GM12878 (cell line): ENCODE results near the gene MTFP1. TPM values are rescaled to one million over a fixed set of nuclear protein-coding genes. Genes with fewer than 3 reads are reported as not detected.
"Not testable (repeated sequence)": the region's sequence is repeated elsewhere in the genome, so short reads cannot be mapped to it uniquely, and the experiment has no call there.

ENCODE experiments used
- ATAC-seq: fragments of 200-7000 bp; cut with Tn5 transposase; 3 replicates; pipeline ENCODE4 v1.9.1; 2020; ENCODE audit warnings: mild to moderate bottlenecking, moderate library complexity
- BruUV-seq: library from RNA; stranded (reverse); fragments of 400-500 nt; replicated peaks from 2 replicates; lab custom pipeline; 2021; lab: Mats Ljungman, UMichigan
- CTCF ChIA-PET: fragments of 300-600 bp; sonication (Branson Sonifier 250); formaldehyde crosslinking; extraction: SDS; loops from one replicate; lab custom pipeline; 2021; ENCODE audit warnings: inconsistent platforms; lab: Yijun Ruan, JAX
- POLR2A ChIA-PET: fragments of 350-600 bp; formaldehyde crosslinking; extraction: SDS; loops from one replicate; lab custom pipeline; 2021; ENCODE audit warnings: inconsistent platforms; lab: Charles Lee
- RAD21 ChIA-PET: fragments of 300-600 bp; sonication (Branson Sonifier 250); formaldehyde crosslinking; loops from one replicate; lab custom pipeline; 2023; ENCODE audit warnings: antibody characterized with exemption; ENCODE audit not compliant: unreplicated experiment; lab: Charles Lee
- SMC1A ChIA-PET: fragments of 300-600 bp; sonication (Branson Sonifier 250); formaldehyde crosslinking; loops from one replicate; lab custom pipeline; 2023; ENCODE audit not compliant: unreplicated experiment, uncharacterized antibody; lab: Charles Lee
- DNase-seq: peaks from one replicate; pipeline ENCODE4 v3.0.0-alpha.2; 2011; ENCODE audit warnings: low read depth, low spot score
- FAIRE-seq: peaks from 3 replicates; lab custom pipeline; 2011; peaks lifted over from hg19 to GRCh38; lab: Jason Lieb, UNC
- H2AFZ ChIP-seq: 2 replicates; pipeline ENCODE4 v1.6.0; 2011; ENCODE audit warnings: low read depth, low read length, control low read depth; ENCODE audit not compliant: control insufficient read depth
- H3K27ac ChIP-seq: 2 replicates; pipeline ENCODE4 v1.5.1; 2011; ENCODE audit warnings: control low read depth; ENCODE audit not compliant: control insufficient read depth, insufficient read depth
- H3K27me3 ChIP-seq, 2 experiments: replicated peaks in 1 of 2; 2 replicates each; pipeline versions ENCODE4 v1.6.0 to v1.6.1; 2011; ENCODE audit warnings: low read length in 1 of 2; ENCODE audit not compliant: control insufficient read depth in 2 of 2, insufficient read depth in 2 of 2
- H3K36me3 ChIP-seq, 2 experiments: 2 replicates each; pipeline ENCODE4 v1.5.1; 2011; ENCODE audit warnings: low read length in 1 of 2; ENCODE audit not compliant: control insufficient read depth in 2 of 2, insufficient read depth in 2 of 2
- H3K4me1 ChIP-seq: 2 replicates; pipeline ENCODE4 v1.6.1; 2011; ENCODE audit warnings: mild to moderate bottlenecking, low read length, moderate library complexity, mixed read lengths; ENCODE audit not compliant: control insufficient read depth, insufficient read depth
- H3K4me2 ChIP-seq: 2 replicates; pipeline ENCODE4 v1.6.0; 2011; ENCODE audit warnings: control low read depth; ENCODE audit not compliant: control insufficient read depth, insufficient read depth
- H3K4me3 ChIP-seq: fragments of 200-600 bp; sonication (generic); 2 replicates; pipeline ENCODE4 v1.5.1; 2016
- H3K79me2 ChIP-seq: 2 replicates; pipeline ENCODE4 v1.6.0; 2011; ENCODE audit warnings: low read length; ENCODE audit not compliant: control insufficient read depth, insufficient read depth
- H3K9ac ChIP-seq: 2 replicates; pipeline ENCODE4 v1.8.0; 2011; ENCODE audit warnings: low read length, control low read depth, mixed read lengths; ENCODE audit not compliant: control insufficient read depth, insufficient read depth
- H3K9me3 ChIP-seq: replicated peaks from 3 replicates; pipeline ENCODE4 v1.5.1; 2011; ENCODE audit warnings: mild to moderate bottlenecking, low read length; ENCODE audit not compliant: control insufficient read depth, insufficient read depth
- H4K20me1 ChIP-seq: 2 replicates; pipeline ENCODE4 v1.6.0; 2011; ENCODE audit not compliant: control insufficient read depth, insufficient read depth
- EGR1 ChIP-seq, 2 experiments: IDR thresholded peaks; 1 replicate in 1 of 2; 2 replicates in 1 of 2; pipeline ENCODE4 v1.6.1; 2011 to 2012; ENCODE audit warnings: low read depth in 2 of 2, low read length in 2 of 2, borderline replicate concordance in 1 of 2, mild to moderate bottlenecking in 1 of 2, moderate library complexity in 1 of 2
- MYB ChIP-seq: fragments of 150-350 bp; IDR thresholded peaks from 2 replicates; pipeline ENCODE4 v1.6.1; 2014; ENCODE audit warnings: mild to moderate bottlenecking, low read depth, low read length, borderline replicate concordance
- WGBS: methylation state at CpG from one replicate; pipeline ENCODE4 v1.1.6; 2016; ENCODE audit warnings: low lambda C conversion rate; ENCODE audit not compliant: insufficient replicate concordance, insufficient coverage; ENCODE audit errors: missing lambda C conversion rate; 5-methylcytosine and 5-hydroxymethylcytosine counted together
- in situ Hi-C: fragments of 300-500 bp; cut with MboI; formaldehyde crosslinking; loops from 9 replicates; pipeline ENCODE4 v1.14.3; 2018; ENCODE audit warnings: mixed read lengths
- intact Hi-C: fragments of 100-400 bp; cut with micrococcal nuclease; formaldehyde crosslinking; loops from one replicate; pipeline ENCODE4 v1.14.2; 2022; ENCODE audit not compliant: unreplicated experiment
- polyA plus RNA-seq, 11 experiments: library from polyadenylated mRNA; depleted of rRNA in 4 of 11; unstranded in 6 of 11; stranded (reverse) in 5 of 11; fragments of >200 nt; fragmentation: Nextera tagmentation in 4 of 11; fragmentation: Illumina TruSeq in 1 of 11; extraction: Ambion mirVana in 4 of 11; extraction: Trizol in 1 of 11; gene quantifications; 1 replicate in 1 of 11; 2 replicates in 10 of 11; pipeline versions ENCODE4 v1.2.1 to v1.2.3, GENCODE V29; 2011 to 2016; ENCODE audit warnings: inconsistent platforms in 2 of 11, missing spikeins in 2 of 11, low read depth in 1 of 11
- total RNA-seq, 4 experiments: library from RNA; depleted of rRNA in 3 of 4; stranded (reverse); fragments of >200 nt in 3 of 4; fragmentation: Illumina TruSeq in 1 of 4; extraction: Trizol in 1 of 4; gene quantifications; 2 replicates each; pipeline versions ENCODE4 v1.2.1 to v1.2.3, GENCODE V29; 2013 to 2021
- TF ChIP-seq, protein P1 (sequence below): fragments of 450-650 bp; formaldehyde crosslinking; IDR thresholded peaks from 2 replicates; pipeline ENCODE4 v1.5.0; 2022; ENCODE audit warnings: mild to moderate bottlenecking, missing genetic modification characterization
- TF ChIP-seq, protein P2 (sequence below): fragments of 150-350 bp; IDR thresholded peaks from 2 replicates; pipeline ENCODE4 v1.6.1; 2014; ENCODE audit warnings: mild to moderate bottlenecking, low read depth, low read length
- TF ChIP-seq, protein P3 (sequence below): fragments of 450-650 bp; IDR thresholded peaks from 2 replicates; pipeline ENCODE4 v1.6.1; 2018; ENCODE audit warnings: mild to moderate bottlenecking, low read depth, moderate library complexity; ENCODE audit not compliant: partially characterized antibody

Gene MTFP1
- total and polyA plus RNA-seq, 10 of the 15 experiments (the other 5 are each of a cell fraction or from before 2014, with no cell fraction given), result 20.5 to 133 (median 59.8) TPM

DNA sequence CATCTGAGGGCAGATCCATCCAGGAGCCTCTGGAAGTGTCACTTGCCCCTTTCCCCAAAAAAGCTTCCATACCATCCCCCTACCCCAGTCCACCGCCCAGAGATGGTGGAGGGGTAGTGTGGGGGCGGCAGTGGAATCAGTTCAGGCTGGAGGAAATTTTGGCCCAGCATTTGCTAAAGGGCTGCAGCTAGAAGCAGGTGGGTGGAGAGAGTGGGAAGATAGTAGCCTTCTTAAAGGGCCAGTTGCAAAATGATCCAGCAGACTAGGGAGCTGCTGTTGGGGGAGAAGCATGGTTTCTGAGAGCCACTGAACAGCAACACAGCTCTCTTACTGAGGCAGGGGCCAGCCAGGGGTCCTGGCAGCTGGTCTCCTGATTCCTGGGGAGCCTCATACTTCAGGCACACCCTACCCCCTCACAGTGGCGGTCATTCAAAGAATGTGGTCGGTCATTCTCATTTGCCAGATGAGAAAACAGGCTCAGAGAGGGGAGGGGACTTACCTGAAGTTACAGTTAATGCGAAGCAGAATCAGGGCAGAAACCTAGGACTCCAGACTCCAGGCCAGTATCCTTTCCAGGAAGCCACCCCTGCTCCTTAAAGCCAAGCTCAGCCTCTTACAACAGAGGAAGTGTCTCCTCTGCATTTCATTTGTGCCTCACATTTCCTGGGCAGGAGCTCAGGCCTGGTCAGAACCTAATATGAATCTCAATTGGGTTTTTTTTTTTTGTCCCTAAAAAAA lies 23.4 kb upstream of the MTFP1 start:
- ChIA-PET CTCF (interaction anchor here (0.7 to 2.6 kb wide), 8 partner anchors 9 to 295 kb away, joined by 3 to 13 read pairs (median 3); partner anchors contain the start of gene MTFP1), POLR2A (interaction anchor here (0.9 kb wide), 2 partner anchors 9 to 21 kb away, joined by 3 to 4 read pairs; no protein-coding TSS in a partner anchor), RAD21 (interaction anchor here (0.7 to 2.3 kb wide), 8 partner anchors 10 to 591 kb away, joined by 3 to 14 read pairs (median 4); partner anchors contain the start of genes PES1 and TBC1D10A), SMC1A (interaction anchor here (0.7 to 1.5 kb wide), 7 partner anchors 8 to 21 kb away, joined by 3 to 6 read pairs (median 3); no protein-coding TSS in a partner anchor)
- H2AFZ ChIP-seq, result no peak overlapping the region
- no peak overlapping the region for H3K4me2 ChIP-seq
- intact Hi-C loops, result no loop called here
- H3K36me3 ChIP-seq, result no peaks in the 10 kb centered on the region; a peak in 1 of 4 replicates
- H3K27me3 ChIP-seq, result peaks cover 4 to 7% of the 10 kb centered on the region in 2 experiments
- in situ Hi-C loops, result no loop called here
- no peak overlapping the region for H3K9ac ChIP-seq
- no peaks in the 10 kb centered on the region for H3K79me2 ChIP-seq
- H3K9me3 ChIP-seq, result no peaks in the 10 kb centered on the region
- no peaks in the 10 kb centered on the region for H4K20me1 ChIP-seq
- 0 out of 2 replicates have a peak, but pooled peaks cover 5% of the 10 kb centered on the region for H3K4me1 ChIP-seq
- ATAC-seq, result no peak
- BruUV-seq, result no TSS peak
- 48% methylated on average over 5 of the region's 5 CpGs for WGBS
- H3K4me3 ChIP-seq, result no peak overlapping the region
- DNase-seq, result no peak
- no peak overlapping the region for H3K27ac ChIP-seq
- no peak for FAIRE-seq
- TF ChIP-seq, protein P1, sequence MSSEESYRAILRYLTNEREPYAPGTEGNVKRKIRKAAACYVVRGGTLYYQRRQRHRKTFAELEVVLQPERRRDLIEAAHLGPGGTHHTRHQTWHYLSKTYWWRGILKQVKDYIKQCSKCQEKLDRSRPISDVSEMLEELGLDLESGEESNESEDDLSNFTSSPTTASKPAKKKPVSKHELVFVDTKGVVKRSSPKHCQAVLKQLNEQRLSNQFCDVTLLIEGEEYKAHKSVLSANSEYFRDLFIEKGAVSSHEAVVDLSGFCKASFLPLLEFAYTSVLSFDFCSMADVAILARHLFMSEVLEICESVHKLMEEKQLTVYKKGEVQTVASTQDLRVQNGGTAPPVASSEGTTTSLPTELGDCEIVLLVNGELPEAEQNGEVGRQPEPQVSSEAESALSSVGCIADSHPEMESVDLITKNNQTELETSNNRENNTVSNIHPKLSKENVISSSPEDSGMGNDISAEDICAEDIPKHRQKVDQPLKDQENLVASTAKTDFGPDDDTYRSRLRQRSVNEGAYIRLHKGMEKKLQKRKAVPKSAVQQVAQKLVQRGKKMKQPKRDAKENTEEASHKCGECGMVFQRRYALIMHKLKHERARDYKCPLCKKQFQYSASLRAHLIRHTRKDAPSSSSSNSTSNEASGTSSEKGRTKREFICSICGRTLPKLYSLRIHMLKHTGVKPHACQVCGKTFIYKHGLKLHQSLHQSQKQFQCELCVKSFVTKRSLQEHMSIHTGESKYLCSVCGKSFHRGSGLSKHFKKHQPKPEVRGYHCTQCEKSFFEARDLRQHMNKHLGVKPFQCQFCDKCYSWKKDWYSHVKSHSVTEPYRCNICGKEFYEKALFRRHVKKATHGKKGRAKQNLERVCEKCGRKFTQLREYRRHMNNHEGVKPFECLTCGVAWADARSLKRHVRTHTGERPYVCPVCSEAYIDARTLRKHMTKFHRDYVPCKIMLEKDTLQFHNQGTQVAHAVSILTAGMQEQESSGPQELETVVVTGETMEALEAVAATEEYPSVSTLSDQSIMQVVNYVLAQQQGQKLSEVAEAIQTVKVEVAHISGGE (CRISPR knock-in tag), result no peak
- TF ChIP-seq, protein P2, sequence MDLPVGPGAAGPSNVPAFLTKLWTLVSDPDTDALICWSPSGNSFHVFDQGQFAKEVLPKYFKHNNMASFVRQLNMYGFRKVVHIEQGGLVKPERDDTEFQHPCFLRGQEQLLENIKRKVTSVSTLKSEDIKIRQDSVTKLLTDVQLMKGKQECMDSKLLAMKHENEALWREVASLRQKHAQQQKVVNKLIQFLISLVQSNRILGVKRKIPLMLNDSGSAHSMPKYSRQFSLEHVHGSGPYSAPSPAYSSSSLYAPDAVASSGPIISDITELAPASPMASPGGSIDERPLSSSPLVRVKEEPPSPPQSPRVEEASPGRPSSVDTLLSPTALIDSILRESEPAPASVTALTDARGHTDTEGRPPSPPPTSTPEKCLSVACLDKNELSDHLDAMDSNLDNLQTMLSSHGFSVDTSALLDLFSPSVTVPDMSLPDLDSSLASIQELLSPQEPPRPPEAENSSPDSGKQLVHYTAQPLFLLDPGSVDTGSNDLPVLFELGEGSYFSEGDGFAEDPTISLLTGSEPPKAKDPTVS, result no peak
- no peak for TF ChIP-seq MYB
- peak in 1 of 2 experiments; percentile 42; a peak in 1 of 3 replicates for TF ChIP-seq EGR1 (IDR thresholded peaks at IDR 0.05; ENCODE audit: borderline replicate concordance in 1 of 2, low read depth in 2 of 2, low read length in 2 of 2)
- TF ChIP-seq, protein P3, sequence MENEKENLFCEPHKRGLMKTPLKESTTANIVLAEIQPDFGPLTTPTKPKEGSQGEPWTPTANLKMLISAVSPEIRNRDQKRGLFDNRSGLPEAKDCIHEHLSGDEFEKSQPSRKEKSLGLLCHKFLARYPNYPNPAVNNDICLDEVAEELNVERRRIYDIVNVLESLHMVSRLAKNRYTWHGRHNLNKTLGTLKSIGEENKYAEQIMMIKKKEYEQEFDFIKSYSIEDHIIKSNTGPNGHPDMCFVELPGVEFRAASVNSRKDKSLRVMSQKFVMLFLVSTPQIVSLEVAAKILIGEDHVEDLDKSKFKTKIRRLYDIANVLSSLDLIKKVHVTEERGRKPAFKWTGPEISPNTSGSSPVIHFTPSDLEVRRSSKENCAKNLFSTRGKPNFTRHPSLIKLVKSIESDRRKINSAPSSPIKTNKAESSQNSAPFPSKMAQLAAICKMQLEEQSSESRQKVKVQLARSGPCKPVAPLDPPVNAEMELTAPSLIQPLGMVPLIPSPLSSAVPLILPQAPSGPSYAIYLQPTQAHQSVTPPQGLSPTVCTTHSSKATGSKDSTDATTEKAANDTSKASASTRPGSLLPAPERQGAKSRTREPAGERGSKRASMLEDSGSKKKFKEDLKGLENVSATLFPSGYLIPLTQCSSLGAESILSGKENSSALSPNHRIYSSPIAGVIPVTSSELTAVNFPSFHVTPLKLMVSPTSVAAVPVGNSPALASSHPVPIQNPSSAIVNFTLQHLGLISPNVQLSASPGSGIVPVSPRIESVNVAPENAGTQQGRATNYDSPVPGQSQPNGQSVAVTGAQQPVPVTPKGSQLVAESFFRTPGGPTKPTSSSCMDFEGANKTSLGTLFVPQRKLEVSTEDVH, result no peak
- TF ChIP-seq, all 136 proteins: peak for 1

DNA sequence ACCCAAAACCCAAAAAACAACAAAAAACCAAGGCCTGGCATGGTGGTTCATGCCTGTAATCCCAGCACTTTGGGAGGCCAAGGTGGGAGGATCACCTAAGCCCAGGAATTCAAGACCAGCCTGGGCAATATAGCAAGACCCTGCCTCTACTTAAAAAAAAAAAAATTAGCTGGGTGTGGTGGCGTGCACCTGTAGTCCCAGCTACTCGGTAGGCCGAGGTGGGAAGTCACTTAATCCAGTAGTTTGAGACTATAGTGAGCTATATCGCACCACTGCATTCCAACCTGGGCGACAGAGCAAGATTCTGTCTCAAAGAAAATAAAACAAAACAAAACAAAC lies 22.8 kb upstream of the MTFP1 start:
- H3K27me3 ChIP-seq, BruUV-seq, H3K27ac ChIP-seq, ATAC-seq, H3K36me3 ChIP-seq, H4K20me1 ChIP-seq, DNase-seq, H3K4me2 ChIP-seq, H3K9me3 ChIP-seq, FAIRE-seq, H3K79me2 ChIP-seq, H3K4me3 ChIP-seq, H3K4me1 ChIP-seq, intact Hi-C loops, in situ Hi-C loops, H3K9ac ChIP-seq, H2AFZ ChIP-seq: not testable (repeated sequence)
- POLR2A ChIA-PET, result interaction anchor here (0.9 kb wide), 1 partner anchor 20 kb away, joined by 4 read pairs; no protein-coding TSS in a partner anchor
- CTCF ChIA-PET, result interaction anchor here (0.7 to 2.6 kb wide), 5 partner anchors 10 to 115 kb away, joined by 3 to 13 read pairs (median 4); no protein-coding TSS in a partner anchor
- RAD21 ChIA-PET, result interaction anchor here (1.1 to 2.3 kb wide), 6 partner anchors 10 to 188 kb away, joined by 3 to 14 read pairs (median 4); partner anchors contain the start of genes PES1 and TBC1D10A
- 97% methylated on average over 5 of the region's 5 CpGs for WGBS
- SMC1A ChIA-PET, result interaction anchor here (0.9 to 1.5 kb wide), 6 partner anchors 8 to 19 kb away, joined by 3 to 6 read pairs (median 4); no protein-coding TSS in a partner anchor
